GM18873 (cell line): ENCODE measurements around the gene EXOC7.
"Not testable (repeated sequence)": the region's sequence is repeated elsewhere in the genome, so short reads cannot be mapped to it uniquely, and the experiment has no call there.

Source experiments
- ATAC-seq: cut with Tn5 transposase; IDR thresholded peaks from one replicate; pipeline ENCODE4 v1.9.1; 2021; ENCODE audit warnings: mild to moderate bottlenecking, moderate library complexity, moderate number of reproducible peaks; ENCODE audit not compliant: unreplicated experiment, low FRiP score

The EXOC7 gene

GRCh38 chr17:76049836-76050537, 53.6 kb downstream of the EXOC7 start:
- ATAC-seq = no peak

DNA sequence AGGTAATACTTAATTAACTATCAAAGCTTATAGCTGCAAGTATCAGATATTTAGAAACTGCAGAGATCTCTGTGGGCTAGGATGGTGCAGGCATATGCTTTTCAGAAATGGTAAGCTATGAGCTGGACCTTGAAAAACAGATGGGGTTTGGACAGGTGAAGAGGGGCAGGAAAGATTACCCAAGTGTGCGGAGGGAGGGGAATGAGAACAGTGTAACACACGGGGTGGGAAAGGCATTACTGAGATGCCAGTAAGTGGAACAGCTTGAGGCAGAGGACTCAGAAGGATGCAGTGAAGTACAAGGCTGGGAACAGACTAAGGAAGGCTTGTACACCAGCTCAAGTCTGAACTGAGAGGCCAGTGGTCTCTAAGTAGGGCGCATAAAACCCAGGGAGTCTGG, 54.3 kb downstream of the EXOC7 start:
- ATAC-seq = no peak

DNA sequence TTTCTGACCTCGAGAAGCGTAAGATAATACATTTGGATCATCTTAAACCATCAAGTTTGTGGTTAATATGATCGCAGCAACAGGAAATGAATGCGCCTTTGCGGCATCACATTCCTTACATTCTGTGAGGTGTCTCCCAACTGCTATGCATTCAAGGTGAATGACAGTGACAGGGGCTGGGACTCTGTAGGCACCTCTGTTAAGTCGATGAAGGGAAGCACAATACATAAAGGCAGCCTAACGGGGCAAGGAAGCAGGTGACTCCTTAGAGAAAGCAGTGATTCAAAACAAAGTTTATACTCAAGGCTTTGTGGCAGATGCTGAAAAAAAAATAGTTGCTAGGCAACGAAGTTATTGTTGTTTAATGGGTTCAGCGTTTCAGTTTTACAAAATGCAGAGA, 54.9 kb downstream of the EXOC7 start:
- ATAC-seq = no peak

- ATAC-seq = no peak
These were observed 55.5 kb downstream of the EXOC7 start for GRCh38 chr17:76048025-76048605.

GRCh38 chr17:76046064-76046463, 57.5 kb downstream of the EXOC7 start:
- ATAC-seq = no peak

DNA sequence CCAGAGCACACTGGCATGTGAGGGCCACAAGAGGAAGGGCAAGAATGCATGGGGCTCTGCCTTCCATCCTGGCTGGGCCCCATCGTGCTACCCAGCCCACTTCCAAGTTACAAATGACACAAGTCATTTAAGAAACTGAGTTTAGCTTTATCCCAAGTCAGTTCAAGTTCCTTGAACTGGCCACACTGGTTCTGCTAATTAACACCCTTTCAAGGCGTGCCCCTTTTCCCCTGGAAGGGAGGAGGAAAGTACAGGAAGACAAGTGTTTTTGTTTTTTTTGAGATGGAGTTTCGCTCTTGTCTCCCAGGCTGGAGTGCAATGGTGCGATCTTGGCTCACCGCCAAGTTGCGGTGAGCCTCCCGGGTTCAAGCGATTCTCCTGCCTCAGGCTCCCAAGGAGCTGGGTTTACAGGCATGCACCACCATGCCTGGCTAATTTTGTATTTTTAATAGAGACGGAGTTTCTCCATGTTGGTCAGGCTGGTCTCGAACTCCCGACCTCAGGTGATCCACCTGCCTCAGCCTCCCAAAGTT, 59.0 kb downstream of the EXOC7 start:
- not testable (repeated sequence) for ATAC-seq

- ATAC-seq = not testable (repeated sequence)
These were observed 60.7 kb downstream of the EXOC7 start for GRCh38 chr17:76042868-76043267.

DNA sequence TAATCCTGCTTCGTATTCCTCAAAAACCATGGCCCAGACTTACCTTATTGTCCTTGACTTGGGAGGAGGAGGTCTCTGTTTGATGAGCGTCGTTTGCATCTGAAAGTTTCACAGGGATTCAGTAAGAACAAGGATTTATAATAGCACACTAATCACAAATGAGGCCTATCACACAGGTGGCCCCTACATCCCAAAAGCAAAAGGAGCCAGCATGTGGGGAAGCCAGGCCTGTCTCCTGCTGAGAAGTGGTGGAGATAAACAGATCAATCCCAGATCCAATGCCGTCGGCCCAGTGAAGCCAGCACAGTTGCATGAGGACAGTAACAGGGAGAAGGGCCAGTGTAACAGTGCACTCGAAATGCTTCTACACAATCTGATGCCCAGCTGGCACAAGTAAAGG, 63.2 kb downstream of the EXOC7 start:
- ATAC-seq = no peak

DNA sequence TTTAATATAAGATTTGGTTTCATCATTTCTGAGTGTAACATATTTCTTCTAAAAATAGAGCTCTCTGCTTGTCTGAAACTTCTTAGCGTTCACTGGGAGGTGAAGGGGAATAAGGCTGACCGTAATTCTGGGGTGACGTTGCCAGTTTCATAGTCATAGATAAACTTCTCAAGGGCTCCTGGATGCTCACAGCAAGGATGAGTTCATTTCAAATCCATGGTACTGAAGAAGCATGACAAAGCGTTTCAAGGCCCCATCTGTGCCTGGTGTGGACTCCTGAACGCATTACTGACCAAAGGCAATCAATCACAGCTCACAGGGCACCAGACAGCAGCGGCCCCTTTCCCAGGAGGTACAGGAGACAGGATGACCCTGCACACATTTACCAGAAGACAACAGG, 64.5 kb downstream of the EXOC7 start:
- ATAC-seq = no peak

DNA sequence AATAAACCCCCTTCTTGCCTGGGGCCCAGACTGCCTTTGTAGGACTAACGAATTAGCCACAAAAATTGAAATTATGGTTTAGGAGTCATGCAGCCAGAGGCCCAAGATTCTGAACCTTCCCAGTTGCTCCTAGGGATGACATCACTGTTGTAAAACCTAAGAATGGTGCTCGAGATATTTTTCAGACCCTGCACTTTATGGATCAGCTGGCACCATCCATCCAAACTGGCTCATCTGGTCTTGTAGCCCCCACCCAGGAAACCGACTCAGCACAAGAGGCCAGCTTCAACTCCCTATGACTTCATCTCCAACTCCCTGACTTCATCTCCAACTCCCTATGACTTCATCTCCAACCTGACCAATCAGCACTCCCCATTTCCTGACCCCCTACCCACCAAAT, 65.5 kb downstream of the EXOC7 start:
- ATAC-seq = no peak

DNA sequence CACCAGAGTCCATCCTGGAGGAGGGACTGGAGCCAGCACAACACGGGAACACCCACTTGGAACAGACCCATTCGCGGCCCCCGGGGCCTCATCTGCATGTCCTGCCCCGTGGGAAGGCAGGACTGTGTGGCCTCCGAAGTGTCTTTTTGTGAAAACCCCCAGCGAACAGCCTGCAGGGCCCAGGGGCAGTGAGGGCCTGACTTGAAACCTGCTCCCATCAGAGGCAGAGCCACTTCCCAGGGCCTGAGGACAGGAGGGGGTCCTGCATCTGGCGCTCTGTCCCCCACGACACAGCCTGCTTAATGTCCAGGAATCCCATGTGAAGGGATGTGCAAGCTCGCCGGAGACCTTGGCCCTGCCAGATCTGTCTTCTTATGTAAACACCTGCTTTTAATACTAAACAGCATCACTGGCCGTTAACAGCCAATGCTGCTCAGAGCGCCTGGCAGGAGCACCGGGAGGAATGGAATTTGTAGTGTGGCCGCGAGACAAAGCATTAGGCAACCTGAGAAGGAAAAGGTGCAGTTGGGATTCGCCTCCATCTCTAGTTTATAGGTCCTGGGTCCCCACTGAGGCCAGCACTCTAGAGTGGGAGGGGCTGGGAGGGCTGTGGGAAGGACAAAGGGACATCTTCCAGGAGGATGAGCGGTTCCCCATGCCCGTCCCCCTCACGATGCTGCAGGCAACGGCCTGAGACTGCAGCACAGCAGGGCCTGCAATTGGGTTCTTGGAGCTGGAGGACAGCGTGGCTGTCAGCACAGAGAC, 66.9 kb downstream of the EXOC7 start:
- ATAC-seq = no peak

DNA sequence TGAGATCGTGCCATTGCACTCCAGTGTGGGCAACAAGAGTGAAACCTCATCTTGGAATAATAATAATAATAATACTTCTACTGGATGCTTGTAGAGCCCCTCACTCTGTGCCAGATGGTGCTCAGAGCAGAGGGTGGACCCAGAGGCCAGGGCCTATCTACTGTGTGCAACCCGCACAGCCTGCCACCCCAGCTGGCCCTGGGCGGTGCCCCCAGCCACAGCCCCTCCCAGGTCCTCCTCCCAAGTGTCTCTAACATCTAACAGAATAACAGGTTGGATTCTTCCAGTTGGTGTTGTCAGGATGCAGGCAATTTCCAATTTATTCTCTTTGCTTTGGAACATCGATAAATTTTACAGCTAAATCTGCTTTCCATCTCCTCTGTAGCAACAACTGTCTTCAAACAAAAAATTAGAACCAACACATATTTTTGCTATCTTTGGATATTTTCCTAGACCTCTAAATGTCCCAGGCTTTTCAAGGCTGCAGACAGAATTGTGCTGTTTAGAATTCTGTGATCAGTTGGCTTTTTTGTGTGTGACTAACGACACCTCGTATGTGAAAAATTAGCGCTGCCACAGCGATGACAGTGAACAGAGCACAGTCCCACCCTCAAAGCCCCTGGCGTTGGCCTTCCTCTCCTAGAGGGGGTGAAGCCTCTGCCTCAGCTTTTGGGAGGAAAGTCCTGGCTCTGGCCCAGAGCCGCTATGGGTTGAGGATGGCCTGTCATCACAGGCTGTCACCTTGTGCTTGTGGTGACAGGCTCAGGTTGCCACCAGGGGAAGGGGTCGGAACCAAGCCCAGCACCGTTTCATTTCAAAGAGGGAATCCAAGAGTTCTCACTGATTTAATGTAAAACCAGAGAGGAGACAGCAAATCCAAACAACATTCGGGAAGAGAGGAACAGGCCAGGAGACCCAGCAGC, 68.9 kb downstream of the EXOC7 start:
- no peak for ATAC-seq

DNA sequence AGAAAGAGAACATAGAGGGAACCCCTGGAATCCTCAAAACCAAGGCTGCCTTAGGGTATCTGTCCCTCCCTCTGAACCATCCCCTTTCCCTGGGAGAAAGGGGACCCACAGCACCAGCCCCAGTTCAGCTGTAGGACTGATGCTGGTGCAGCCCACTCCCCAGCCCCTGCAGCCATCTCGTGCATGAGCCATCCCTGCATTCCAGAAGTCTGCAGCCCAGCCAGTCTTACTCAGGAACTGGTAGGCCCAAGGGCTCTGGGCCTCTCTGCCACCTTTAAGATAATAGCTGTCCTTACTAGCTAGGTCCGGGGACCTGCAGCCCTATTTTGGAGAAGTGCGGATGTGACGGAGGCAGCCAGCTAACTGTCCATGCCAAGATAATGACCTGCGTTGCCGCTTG, 70.4 kb downstream of the EXOC7 start:
- no peak for ATAC-seq

DNA sequence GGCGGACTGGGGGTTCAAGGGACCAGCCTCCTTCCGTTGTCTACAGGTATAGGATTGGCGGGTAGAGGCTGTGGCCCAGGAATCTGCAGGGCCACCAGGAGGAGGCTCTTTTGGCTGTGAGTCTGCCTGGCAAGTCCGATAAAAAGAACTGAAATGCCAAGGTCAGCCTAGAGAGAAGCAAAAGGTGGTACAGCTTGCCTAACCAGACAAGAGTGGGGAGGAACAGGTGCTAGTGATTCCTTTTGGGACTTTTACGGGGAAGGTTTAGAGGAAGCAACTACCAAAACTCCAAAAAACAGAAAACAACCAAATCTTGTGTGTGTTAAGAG, 70.8 kb downstream of the EXOC7 start:
- no peak for ATAC-seq

GRCh38 chr17:76032073-76032779, 71.4 kb downstream of the EXOC7 start:
- ATAC-seq = no peak
